GM06990 (cell line): Measurements from ENCODE around the gene EI24.
A peak's percentile ranks its signal among the peaks of the same experiment; 100 is the strongest.

Experiments
- DNase-seq: peaks from one replicate; pipeline ENCODE4 v3.0.0-alpha.2; 2011; ENCODE audit not compliant: insufficient read length; ENCODE audit errors: extremely low read depth
- H3K27me3 ChIP-seq: replicated peaks from 2 replicates; pipeline ENCODE4 v1.6.0; 2011; ENCODE audit warnings: low read length; ENCODE audit not compliant: control insufficient read depth, insufficient read depth
- H3K36me3 ChIP-seq: 2 replicates; pipeline ENCODE4 v1.5.1; 2011; ENCODE audit warnings: low read length; ENCODE audit not compliant: control insufficient read depth, insufficient read depth
- H3K4me3 ChIP-seq: replicated peaks from 2 replicates; pipeline ENCODE4 v1.5.1; 2011; ENCODE audit warnings: low read depth, mild to moderate bottlenecking, control low read depth, low read length
- CTCF ChIP-seq: IDR thresholded peaks from 2 replicates; pipeline ENCODE4 v1.5.1; 2011; ENCODE audit warnings: low read length, control low read depth, mild to moderate bottlenecking, inconsistent platforms; ENCODE audit not compliant: insufficient read depth, poor library complexity, severe bottlenecking

The EI24 gene

GRCh38 chr11:125585487-125585886, 16.2 kb downstream of the EI24 start:
- no peaks in the 10 kb centered on the region for H3K27me3 ChIP-seq
- no peak overlapping the region for H3K4me3 ChIP-seq
- peaks cover 5% of the 10 kb centered on the region; the same call in 1 of the 2 replicates for H3K36me3 ChIP-seq
- no peak for DNase-seq
- no peak for TF ChIP-seq CTCF

- Histone ChIP-seq H3K4me3 (no peak overlapping the region), H3K27me3 (no peaks in the 10 kb centered on the region), H3K36me3 (peaks cover 5% of the 10 kb centered on the region; the same call in 1 of the 2 replicates)
- TF ChIP-seq CTCF: no peak
- DNase-seq: no peak
Measured at GRCh38 chr11:125586623-125587022, 17.3 kb downstream of the EI24 start.

GRCh38 chr11:125587480-125587879, 18.2 kb downstream of the EI24 start:
- Histone ChIP-seq H3K36me3 (peaks cover 5% of the 10 kb centered on the region; the same call in 1 of the 2 replicates), H3K27me3 (no peaks in the 10 kb centered on the region), H3K4me3 (no peak overlapping the region)
- TF ChIP-seq CTCF: no peak
- no peak for DNase-seq

GRCh38 chr11:125588505-125588904, 19.2 kb downstream of the EI24 start:
- no peak for TF ChIP-seq CTCF
- DNase-seq: no peak
- peaks cover 2% of the 10 kb centered on the region; the same call in 1 of the 2 replicates for H3K36me3 ChIP-seq
- no peaks in the 10 kb centered on the region for H3K27me3 ChIP-seq
- no peak overlapping the region for H3K4me3 ChIP-seq

GRCh38 chr11:125591649-125592304, 22.5 kb downstream of the EI24 start:
- H3K4me3 ChIP-seq: peak overlapping the region; percentile 77
- no peaks in the 10 kb centered on the region for H3K27me3 ChIP-seq
- peak; percentile 70 for DNase-seq
- no peak for TF ChIP-seq CTCF
- H3K36me3 ChIP-seq: no peaks in the 10 kb centered on the region; the same call in 1 of the 2 replicates
